Activated T-cell treated with anti-CD3 and anti-CD28 coated beads for 48 hours (primary cell): ENCODE results near the gene XRCC4.

ENCODE experiments used
- DNase-seq: peaks from one replicate; pipeline ENCODE4 v3.0.0-alpha.2; 2020; ENCODE audit warnings: low read depth

Gene XRCC4

DNA sequence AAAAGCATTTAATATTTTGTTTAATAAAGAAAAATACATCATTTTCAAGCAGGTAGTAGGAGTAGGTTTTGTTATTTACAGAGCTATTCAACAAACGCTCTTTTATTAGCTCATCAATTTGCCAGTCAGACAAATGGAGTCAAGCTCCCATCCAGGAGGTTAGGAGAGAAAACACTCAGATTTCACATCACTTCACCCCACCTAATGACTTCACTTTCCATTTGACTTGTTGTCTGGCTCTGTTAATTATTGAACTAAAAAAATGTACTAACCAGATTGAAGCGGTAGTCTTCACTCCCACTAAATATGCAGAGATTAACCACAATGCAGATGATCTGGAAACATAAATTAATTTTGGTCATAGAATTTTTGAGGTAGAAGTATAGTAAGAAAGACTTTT is 200.6 kb downstream of the XRCC4 start:
- no peak for DNase-seq

DNA sequence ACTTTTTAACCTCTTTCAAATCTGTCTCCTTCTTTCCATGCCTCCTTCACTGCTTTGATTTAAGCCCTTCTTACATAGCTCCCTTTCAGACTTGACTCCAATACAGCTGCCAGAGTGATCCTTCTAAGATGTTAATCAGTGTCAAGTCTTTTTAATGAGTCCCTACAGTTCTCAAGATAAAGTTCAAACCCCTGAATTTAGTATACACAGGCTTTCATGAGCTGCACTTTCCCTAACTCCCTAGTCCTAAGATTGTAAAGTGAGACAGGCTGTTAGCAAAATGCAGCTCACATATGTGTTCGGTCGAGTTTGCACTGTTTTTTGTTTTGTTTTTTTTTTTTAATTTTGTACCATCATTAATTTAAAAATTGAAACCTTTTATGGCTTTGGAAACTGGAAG is 203.8 kb downstream of the XRCC4 start:
- no peak for DNase-seq

DNA sequence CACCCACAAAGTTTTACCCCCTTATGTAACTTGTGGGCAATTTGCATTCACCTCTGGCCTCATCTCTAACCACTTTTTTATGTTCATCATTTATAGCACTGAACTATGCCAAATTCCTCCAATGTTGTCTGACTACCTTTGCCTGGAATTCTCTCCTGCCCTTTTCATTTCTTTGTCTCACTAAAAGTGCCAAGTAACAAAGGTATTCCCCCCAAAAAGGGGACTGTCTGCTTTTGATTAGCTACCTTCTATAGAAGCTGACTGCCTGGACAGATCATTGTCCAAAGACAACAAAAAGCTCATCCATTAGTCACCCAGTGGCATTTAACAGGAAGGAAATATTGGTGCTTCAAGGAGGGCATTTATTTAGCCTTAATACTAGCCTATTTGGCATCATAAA is 204.3 kb downstream of the XRCC4 start:
- DNase-seq = no peak

DNA sequence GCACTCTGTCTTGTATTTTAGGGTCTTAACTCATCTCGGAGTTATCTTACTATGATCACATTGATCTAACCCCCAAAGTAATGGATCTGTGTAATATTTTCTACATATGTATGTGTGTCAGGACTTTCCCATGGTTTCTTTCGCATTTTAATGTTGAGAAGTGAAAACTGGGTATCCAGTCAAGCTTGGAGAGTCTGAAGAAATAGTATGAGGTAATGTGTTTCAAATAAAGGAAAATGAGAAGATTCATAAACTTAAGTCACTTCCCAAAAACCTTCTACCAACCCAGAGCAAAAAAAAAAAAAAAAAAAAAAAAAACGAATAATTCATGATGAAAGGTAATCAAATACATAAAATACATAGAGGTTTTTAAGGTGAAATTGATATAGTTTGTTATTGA is 206.4 kb downstream of the XRCC4 start:
- no peak for DNase-seq

DNA sequence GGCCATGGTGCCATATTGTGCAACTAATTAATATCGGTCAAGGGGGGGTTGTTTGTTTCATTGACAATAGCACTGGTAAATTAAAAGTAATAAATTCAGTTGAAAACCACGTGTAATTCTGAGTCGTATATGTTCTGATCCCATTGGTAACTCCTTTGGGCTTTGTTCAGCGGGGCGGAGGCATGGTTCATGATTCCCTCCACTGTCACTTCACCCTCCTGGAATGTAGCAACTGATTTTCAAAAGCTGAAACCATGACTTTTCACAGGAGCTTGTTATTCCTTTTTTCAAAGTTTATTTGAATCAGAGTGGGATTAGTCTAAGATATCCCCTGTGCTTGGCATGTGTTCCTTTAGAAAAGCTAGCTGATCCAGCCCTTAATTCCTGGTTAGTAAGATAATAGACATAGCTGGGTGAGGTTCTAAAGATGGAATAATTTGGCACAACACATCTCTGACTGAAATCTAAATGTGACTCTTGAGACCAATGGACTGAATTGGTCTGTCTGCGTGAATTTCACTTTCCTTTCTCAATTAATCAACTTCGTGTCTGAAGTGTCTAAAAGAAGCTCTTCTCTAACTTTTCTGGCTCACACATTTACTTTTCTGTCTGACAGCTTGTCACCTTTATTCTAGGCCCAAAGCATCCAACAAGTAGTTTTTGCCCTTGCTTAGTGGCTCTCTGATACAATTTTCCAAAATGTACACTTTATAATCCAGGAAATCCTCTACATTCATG is 208.5 kb downstream of the XRCC4 start:
- no peak for DNase-seq

DNA sequence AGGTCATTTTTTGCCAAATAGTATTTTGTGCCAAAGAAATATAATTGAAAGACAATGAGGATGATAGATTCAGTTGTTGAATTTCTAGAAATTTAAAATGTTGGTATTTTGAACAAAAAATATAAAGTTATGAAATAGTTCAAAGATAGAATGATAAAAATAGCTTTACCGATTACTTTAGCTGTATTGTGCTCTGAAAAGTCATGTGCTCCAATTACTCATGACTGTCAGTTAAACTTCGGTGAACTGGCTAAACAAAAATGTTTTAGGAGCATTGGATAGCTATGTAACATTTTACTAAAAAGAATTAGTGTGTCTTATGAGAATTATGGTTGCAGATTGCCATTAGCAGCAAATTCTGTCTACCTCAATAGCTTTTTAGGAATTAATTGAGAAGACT is 216.9 kb downstream of the XRCC4 start:
- DNase-seq = no peak

DNA sequence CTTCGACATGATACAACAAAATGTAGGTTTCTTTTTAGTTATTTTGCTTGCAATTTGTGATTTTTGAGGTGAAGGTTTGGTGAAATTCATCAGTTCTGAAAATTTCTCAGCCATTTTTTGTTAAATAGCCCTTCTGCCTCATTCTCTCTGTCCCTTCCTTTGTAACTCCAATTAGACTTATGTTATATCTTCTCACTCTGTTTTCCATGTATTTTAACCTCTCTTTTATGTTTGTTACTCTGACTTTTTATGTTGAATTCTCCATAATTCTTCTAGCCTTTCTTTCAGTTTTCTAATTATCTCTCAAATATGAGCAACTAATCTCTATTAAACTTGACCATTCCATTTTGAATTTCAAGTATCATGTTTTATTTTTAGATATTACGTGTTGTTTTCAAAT is 222.0 kb downstream of the XRCC4 start:
- no peak for DNase-seq

DNA sequence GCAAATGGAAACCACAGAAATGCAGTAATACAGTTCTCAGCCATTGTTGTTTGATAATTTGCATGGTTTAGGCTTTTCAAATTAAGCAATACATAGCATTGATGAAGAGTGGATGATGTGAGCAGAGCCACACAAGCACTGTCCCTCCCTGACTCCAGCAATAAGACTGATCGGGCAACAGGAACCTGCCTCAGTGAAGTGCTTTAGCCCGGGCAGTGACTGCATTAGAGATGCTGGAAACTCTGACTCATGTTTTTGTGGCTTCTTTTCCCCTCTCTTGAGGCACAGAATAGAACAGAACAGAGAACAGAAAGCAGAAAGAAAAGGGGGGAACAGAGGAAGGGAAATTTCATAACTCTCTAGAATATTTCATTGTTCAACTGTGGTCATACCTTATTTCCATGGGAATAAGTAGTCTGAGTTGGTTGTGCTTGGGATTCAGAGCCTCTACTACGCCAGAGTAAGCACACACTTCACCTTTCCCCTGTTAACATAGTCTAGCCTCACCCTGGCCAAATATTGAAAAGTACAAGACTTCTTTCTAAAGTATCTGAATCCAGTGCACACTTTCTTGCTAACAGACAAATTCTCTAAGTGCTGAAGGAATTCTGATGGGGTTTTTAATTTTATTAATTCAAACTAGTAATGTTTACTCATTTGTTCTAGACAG is 229.4 kb downstream of the XRCC4 start:
- DNase-seq = no peak

DNA sequence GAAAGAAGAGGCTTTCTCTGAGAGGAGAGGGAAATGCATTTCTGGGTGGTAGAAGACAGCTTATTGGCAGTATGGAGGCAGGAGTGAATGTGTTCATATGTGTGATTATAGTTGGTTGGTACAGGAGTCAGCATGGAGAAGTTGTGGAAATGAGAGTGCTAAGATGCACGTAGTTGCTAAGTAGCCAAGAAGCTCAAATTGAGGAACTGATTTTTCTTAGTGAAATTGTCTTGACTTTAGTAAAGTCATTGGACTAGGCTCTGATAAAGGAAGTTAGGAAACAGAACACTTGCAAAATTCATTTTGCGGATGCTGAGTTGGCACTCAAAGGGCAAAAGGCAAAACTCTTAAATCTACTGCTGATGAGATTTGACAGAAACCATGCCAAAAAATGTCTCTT is 235.3 kb downstream of the XRCC4 start:
- no peak for DNase-seq

DNA sequence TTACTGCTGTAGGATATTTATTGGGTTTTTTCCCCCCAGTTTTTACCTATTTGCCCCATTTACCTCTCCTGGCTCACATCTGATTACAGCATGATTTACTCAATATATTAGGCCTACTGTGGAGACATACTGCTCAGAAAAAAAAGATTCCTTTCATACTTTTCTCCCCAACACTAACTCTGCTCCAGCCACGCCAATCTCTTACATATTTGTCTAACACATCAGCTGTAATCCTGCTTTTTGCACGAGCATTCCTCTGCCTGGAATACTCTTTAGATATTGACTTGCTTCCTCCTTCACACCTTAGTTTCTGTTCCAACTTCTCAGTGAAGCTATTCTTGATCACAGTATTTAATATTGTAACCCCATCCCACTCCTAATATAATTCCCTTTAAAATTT is 236.1 kb downstream of the XRCC4 start:
- DNase-seq = no peak

DNA sequence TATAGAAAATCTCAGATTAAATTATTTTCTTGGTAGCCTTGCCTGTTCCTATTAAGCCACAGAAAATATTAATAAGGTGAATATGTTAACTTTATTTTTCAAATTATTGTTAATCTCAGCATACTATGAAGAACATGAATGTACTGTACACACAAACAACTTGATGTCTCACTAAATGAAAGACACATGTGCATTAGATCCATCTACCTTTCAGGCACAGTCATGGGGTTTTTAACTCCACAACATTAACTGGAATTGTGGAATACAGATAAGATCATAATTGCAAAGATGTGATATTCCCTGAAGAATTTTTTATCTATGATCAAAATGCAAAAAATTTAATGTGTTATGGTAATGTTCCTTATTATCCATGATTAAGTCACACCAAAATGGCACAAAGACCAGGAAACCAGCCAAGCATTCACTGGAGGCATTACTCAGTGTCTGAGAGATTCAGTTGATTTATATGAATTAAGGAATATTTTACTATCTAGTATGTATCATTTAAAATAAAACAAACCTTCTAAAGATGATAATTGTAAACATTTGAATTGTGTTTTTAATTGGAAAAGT is 244.2 kb downstream of the XRCC4 start:
- no peak for DNase-seq

DNA sequence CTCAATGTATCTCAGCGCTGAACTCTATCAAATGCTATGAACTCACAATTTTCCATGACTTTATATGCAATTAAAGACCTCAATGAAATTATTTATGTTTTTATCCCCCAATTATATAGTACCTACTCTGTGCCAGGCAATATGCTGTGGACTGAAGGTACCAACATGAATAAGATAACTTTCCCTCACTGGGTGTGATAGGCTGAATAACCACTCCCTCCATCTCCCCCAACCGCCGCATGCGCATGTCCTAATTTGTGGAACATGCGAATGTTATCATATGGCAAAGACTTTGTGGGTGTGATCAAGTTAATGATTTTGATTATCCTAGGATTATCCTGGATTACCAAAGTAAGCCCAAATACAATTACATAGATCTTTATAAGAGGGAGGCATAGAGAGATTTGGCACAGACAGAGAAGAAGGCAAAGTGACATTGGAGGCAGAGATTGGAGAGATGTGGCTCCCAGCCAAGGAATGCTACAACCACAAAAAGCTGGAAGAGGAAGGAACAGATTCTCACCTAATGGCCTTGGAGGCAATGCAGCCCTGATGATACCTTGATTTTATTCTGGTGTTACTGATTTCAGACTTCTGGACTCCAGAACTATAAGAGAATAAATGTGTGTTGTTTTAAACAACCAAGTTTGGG is 245.1 kb downstream of the XRCC4 start:
- no peak for DNase-seq

DNA sequence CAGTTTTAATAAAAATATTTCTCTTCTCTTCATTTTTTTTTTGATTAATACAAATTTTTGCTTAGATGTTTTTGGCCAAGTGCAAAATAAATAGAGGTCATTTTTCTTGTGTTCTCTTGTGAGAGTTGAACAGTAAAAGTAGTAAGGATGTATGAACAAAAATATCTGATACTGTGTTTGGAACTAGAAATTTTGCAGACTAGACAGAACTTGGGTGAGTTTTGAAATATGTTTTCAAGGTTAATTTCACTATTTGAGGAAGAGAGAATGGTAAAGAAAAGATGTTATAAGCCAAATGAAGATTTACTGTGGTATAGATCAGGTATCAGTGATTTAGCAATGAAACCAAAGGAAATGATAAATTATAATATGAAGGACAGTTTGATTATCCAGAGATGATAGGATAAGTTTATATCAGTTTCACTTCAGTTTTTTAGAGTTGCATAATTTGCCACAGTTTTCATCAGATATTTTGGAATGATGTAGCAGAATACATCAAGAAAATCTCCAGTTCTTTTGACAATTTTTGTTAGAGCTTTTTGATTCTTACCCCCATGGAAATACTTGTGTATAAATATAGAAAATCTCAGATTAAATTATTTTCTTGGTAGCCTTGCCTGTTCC is 246.3 kb downstream of the XRCC4 start:
- no peak for DNase-seq

DNA sequence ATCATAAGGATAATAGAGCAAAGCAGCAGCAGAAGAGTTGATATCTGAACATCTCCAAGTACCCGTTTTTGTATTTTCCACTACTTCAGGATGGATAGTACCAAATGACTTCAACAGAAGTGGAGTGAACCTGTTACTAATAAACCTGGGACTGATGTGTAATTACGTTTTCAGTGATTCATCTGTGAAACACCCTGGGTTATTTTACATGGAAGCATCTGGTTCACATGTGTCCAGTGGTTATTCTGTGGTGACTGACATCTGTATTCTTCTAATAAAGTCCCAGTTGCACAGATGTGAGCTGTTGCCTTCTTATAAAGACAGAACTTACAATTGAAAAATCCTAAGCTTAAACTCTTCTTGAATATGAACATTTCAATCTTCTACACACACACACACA is 254.5 kb downstream of the XRCC4 start:
- DNase-seq = no peak

DNA sequence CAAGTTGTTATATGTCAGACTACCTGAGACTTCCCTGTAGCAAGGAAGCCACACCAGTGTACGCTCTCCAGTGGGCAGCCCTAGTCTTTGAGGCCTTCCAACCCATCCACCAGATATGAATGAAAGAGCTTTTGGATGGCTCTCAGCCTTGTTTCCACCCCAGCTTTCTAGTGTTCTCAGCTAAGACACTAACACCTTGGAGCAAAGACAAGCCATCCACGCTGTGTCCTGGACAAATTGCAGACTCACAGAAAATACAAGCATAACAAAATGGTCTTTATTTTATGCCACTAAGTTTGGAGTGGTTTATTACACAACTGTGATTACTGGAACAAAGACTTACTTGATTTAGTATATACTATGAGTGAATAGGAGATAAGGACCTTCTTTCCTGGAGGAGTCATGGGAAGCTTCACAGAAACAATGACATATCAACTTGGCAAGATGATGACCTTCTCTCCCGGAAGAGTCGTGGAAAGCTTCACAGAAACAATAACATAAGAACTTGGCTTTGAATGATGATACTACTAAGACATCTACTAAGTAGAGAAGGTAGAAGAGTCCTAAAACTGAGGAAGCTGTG is 260.2 kb downstream of the XRCC4 start:
- no peak for DNase-seq

DNA sequence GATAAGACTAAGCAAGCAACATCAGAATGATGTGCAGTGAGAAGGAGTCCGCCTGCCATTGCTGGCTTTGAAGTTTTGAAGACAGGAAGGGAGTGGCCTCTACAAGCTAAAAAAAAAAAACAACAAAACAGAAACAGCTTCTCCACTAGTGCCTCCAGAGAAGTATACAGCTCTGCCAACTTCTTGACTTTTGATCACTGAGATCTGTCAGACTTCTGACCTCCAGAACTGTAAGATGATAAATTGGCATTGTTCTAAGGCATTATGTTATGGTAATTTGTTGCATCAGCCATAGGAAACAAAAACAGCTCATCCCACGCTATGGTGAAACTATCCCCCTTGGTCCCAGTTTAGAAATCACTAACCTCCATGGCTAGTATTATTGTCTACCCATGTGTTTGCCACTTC is 263.2 kb downstream of the XRCC4 start:
- DNase-seq = no peak

DNA sequence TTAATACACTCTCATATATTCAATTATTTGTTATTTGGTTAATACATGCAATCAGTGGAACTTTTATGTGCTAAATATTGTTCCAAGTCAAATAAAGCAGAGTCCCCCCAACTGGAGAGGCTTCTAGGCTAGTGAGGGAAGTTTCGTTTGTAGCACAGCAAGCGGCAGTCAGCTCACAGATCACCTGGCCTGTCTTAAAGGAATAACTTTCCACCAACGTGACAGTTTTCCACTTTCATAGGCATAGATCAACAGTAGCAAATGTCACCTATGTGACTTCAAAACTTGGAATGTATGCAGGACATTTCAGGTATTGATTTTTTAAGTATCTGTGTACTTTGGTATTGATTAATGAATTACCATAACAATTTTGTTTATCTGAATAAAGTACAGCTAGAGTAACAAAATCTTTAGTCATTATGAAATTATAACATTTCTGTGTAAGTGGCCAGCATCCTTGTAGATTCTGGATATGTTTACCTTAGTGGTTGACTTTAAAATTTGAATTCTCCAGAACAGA is 264.5 kb downstream of the XRCC4 start:
- DNase-seq = no peak

DNA sequence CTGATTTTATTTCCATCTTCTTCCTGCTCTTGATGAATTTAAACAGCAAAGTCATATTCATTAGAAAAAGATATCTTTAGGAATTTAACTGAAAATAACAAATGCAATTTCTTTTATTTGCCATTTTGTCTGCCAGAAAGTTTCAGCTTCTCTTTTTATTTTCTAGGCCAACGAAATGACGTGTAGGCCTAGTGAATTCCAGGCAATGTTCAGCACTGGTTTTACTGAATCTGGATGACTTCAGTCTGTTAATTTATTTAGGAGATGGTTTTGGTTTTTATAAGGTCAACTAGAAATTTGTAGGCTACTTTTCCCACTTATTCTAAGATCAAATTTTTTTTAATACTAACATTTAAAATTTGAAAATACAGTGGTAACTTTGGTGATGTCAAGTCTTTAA is 265.1 kb downstream of the XRCC4 start:
- no peak for DNase-seq

DNA sequence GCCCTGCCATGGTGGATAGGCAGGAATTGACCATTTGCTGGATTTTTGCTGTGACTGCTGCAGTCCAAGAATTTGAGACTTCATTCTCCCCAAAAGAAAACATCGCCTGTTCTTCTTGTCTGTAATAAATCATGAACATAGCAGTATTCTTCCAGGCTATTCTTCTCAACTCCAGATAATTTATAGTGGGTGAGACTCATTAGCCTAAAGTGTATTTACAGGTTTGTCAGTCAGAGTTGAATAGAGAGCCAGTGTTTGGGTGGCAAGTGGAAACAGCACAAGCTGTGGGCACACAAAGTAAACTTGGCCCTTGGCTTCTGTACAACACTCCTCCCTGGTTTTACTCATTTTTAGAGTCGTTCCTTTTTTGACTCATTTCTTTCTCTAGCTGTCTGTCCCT is 266.0 kb downstream of the XRCC4 start:
- DNase-seq = no peak

DNA sequence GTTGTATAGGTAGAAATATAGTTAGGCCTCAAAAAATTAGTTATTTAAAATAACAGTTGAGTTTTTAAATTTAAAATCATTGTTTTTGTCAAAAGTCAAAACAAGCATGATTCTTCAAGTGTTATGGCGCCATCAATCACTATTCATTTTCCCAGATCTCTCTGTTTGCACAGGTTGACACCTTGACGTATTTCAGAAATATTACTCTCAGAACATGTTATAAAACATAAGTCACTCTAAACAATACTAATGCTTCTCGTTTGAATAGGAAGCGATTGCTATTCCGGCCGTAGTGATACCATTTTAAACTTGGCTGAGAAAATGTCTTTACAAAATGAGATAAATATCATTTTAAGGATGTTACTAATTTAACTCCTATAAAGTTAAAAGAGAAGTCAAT is 268.1 kb downstream of the XRCC4 start:
- no peak for DNase-seq

DNA sequence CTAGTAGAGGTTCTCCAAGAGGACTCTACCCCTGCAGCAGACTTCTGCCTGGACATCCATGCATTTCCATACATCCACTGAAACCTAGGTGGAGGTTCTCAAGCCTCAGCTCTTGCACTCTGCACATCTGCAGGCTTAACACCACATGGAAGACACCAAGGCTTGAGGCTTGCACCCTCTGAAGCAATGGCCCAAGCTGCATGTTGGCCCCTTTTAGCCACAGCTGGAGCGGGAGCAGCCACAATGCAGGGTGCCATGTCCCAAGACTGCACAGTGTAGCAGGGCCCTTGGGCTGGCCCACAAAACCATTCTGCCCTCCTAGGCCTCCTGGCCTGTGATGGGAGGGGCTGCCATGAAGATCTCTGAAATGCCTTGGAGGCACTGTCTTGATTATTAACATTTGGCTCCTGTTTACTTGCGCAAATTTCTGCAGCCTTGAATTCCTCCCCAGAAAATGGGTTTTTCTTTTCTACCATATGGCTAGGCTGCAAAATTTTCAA is 271.0 kb downstream of the XRCC4 start:
- no peak for DNase-seq

DNA sequence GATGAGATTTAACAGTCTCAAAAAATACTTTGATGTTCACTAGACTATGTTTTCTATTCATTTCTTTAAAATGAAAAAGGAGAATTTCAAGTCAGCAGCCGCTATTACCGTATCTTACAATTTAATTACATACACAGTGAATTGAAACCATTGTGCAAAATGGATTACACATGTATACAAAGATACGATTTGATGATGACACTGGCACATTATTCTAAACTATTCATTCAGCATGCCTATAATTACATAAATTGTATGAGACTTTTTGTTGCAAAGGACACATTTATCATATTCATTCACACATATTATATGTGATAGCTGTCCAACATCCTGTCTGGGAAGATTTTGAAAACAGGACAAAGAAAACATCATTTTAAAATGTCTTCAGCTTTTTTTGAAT is 275.9 kb downstream of the XRCC4 start:
- DNase-seq = no peak
